Measurements from ENCODE around the gene POFUT2.

POFUT2 gene

GRCh38 chr21:45335761-45336534 is 48.3 kb upstream of the POFUT2 start:
- Histone ChIP-seq H3K36me3 (ENCODE audit: insufficient read depth, low read length) (no peaks in the 10 kb centered on the region), H3K9me2 (ENCODE audit: low read depth, low read length) (no peaks in the 10 kb centered on the region), H3K27me3 (ENCODE audit: insufficient read depth, low read length) (no peaks in the 10 kb centered on the region), H3K9me3 (ENCODE audit: low read length) (no peaks in the 10 kb centered on the region), H4K20me1 (ENCODE audit: insufficient read depth, low read length) (no peaks in the 10 kb centered on the region), H3K4me2 (ENCODE audit: low read length) (no peak overlapping the region), H3K79me2 (ENCODE audit: insufficient read depth, low read length) (no peaks in the 10 kb centered on the region), H3F3A (ENCODE audit: insufficient read depth, low read length) (no peaks in the 10 kb centered on the region), H3K4me1 (ENCODE audit: insufficient read depth, low read length, severe bottlenecking) (no peaks in the 10 kb centered on the region), H3K9ac (ENCODE audit: low read length) (no peak overlapping the region), H3K4me3 (ENCODE audit: low read depth, low read length, poor library complexity, severe bottlenecking) (no peak overlapping the region), H2AFZ (ENCODE audit: low read length) (no peak overlapping the region), H3K27ac (ENCODE audit: low read depth, low read length, poor library complexity, severe bottlenecking) (no peak overlapping the region)
- no peak for TF ChIP-seq EZH2 (IDR thresholded peaks at IDR 0.05; ENCODE audit: borderline replicate concordance, low read length)
- TF ChIP-seq CTCF (IDR thresholded peaks at IDR 0.05; ENCODE audit: low read length) = no peak

- no peak overlapping the region for H3K4me3 ChIP-seq (ENCODE audit: low read depth, low read length, poor library complexity, severe bottlenecking)
- no peaks in the 10 kb centered on the region for H3K27me3 ChIP-seq (ENCODE audit: insufficient read depth, low read length)
- H2AFZ ChIP-seq (ENCODE audit: low read length) = no peak overlapping the region
- H4K20me1 ChIP-seq (ENCODE audit: insufficient read depth, low read length) = no peaks in the 10 kb centered on the region
- TF ChIP-seq CTCF (IDR thresholded peaks at IDR 0.05; ENCODE audit: low read length) (no peak), EZH2 (IDR thresholded peaks at IDR 0.05; ENCODE audit: borderline replicate concordance, low read length) (no peak)
- H3K9me2 ChIP-seq (ENCODE audit: low read depth, low read length) = no peaks in the 10 kb centered on the region
- H3K27ac ChIP-seq (ENCODE audit: low read depth, low read length, poor library complexity, severe bottlenecking) = no peak overlapping the region
- no peaks in the 10 kb centered on the region for H3F3A ChIP-seq (ENCODE audit: insufficient read depth, low read length)
- H3K9me3 ChIP-seq (ENCODE audit: low read length) = no peaks in the 10 kb centered on the region
- no peaks in the 10 kb centered on the region for H3K36me3 ChIP-seq (ENCODE audit: insufficient read depth, low read length)
- H3K79me2 ChIP-seq (ENCODE audit: insufficient read depth, low read length) = no peaks in the 10 kb centered on the region
- H3K9ac ChIP-seq (ENCODE audit: low read length) = no peak overlapping the region
- H3K4me1 ChIP-seq (ENCODE audit: insufficient read depth, low read length, severe bottlenecking) = no peaks in the 10 kb centered on the region
- no peak overlapping the region for H3K4me2 ChIP-seq (ENCODE audit: low read length)
Measured at GRCh38 chr21:45335151-45335760, 47.6 kb upstream of the POFUT2 start.

- Histone ChIP-seq H3K4me2 (ENCODE audit: low read length) (no peak overlapping the region), H3K27ac (ENCODE audit: low read depth, low read length, poor library complexity, severe bottlenecking) (no peak overlapping the region), H3K36me3 (ENCODE audit: insufficient read depth, low read length) (no peaks in the 10 kb centered on the region), H3K4me3 (ENCODE audit: low read depth, low read length, poor library complexity, severe bottlenecking) (no peak overlapping the region), H3K9me3 (ENCODE audit: low read length) (no peaks in the 10 kb centered on the region), H3K79me2 (ENCODE audit: insufficient read depth, low read length) (no peaks in the 10 kb centered on the region), H2AFZ (ENCODE audit: low read length) (no peak overlapping the region), H3K9me2 (ENCODE audit: low read depth, low read length) (no peaks in the 10 kb centered on the region), H3K9ac (ENCODE audit: low read length) (no peak overlapping the region), H3F3A (ENCODE audit: insufficient read depth, low read length) (no peaks in the 10 kb centered on the region), H3K27me3 (ENCODE audit: insufficient read depth, low read length) (no peaks in the 10 kb centered on the region), H3K4me1 (ENCODE audit: insufficient read depth, low read length, severe bottlenecking) (no peaks in the 10 kb centered on the region), H4K20me1 (ENCODE audit: insufficient read depth, low read length) (no peaks in the 10 kb centered on the region)
- no peak for TF ChIP-seq EZH2 (IDR thresholded peaks at IDR 0.05; ENCODE audit: borderline replicate concordance, low read length)
- TF ChIP-seq CTCF (IDR thresholded peaks at IDR 0.05; ENCODE audit: low read length) = no peak
Measured at GRCh38 chr21:45334591-45335081, 46.9 kb upstream of the POFUT2 start.

All from OCI-LY1 (cell line).